Right kidney (tissue), 9 donors: ENCODE data around the gene AASS.
"Not testable (repeated sequence)": the region's sequence is repeated elsewhere in the genome, so short reads cannot be mapped to it uniquely, and the experiment has no call there.

Source experiments
- DNase-seq: peaks from one replicate; pipeline ENCODE4 v3.0.0-alpha.2; 2016
- long read RNA-seq, 8 donors: transcript quantifications; one replicate each; lab custom pipeline, GENCODE V29; 2026

Gene AASS
- long read RNA-seq, donor 1, partial matches to known transcripts, result 19 of 22 reads
- long read RNA-seq, donor 1, other reads (novel, unspliced or antisense), result 0 of 22 reads
- long read RNA-seq, donor 2, partial matches to known transcripts, result 0 of 3 reads
- long read RNA-seq, donor 2, other reads (novel, unspliced or antisense), result 0 of 3 reads
- long read RNA-seq, donor 3, partial matches to known transcripts, result 16 of 20 reads
- long read RNA-seq, donor 3, other reads (novel, unspliced or antisense), result 0 of 20 reads
- long read RNA-seq, donor 4, partial matches to known transcripts, result 22 of 24 reads
- long read RNA-seq, donor 4, other reads (novel, unspliced or antisense), result 0 of 24 reads
- long read RNA-seq, donor 5, partial matches to known transcripts, result 43 of 44 reads
- long read RNA-seq, donor 5, other reads (novel, unspliced or antisense), result 0 of 44 reads
- long read RNA-seq, donor 6, result 0 reads
- long read RNA-seq, donor 7, partial matches to known transcripts, result 6 of 7 reads
- long read RNA-seq, donor 7, other reads (novel, unspliced or antisense), result 0 of 7 reads
- long read RNA-seq, donor 8, partial matches to known transcripts, result 0 of 3 reads
- long read RNA-seq, donor 8, other reads (novel, unspliced or antisense), result 0 of 3 reads

DNA sequence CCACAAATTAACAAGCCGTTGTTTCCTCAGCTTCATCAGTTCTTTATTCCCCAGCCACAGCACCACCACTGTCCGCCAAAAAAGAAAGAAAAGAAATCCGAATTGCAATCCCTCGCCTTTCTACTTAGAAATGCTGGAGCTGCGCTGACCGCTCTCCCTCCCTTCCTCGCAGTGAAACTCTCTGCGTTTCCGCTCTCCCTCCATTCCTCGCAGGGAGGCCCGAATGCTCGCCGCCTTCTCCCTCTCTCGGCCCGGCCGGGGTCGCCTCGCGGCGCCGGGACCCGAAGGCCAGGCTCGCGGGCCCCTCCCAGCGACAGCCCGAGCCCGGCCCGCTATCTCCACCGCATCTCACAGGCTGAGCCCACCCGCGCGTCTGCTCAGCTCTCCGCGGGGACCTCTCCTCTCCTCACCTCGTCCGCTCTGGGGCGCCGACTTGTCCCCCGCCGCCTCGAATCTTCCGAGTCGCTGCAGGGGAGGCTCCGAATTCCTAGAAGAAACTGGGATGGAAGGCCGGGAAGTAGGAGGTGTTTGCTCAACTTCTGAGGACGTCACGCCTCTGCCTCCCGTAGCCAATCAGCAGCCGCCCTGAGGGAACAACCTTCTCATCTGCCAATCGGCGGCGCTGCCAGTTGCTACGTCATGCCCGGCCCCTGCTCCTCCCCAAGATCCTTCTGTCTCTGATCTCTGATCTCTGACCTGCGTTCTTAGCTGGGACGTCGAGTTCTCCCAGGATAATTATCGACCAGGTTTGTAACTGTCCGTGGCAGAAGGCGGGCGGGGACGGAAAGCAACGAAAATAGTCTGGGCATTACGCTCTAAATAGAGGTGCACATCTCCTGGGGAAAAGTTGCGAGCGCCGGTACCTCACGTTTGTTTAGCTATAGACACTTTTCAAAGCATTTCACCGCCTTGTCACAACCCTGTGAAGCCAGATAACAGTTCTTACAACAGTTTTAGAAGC is at the start of gene AASS:
Gene AASS, minus strand, starts transcription at position 499 of the 961 bp plus-strand sequence. CDS start 10,523 bp downstream, outside the sequence.
- peak; percentile 99 for DNase-seq

DNA sequence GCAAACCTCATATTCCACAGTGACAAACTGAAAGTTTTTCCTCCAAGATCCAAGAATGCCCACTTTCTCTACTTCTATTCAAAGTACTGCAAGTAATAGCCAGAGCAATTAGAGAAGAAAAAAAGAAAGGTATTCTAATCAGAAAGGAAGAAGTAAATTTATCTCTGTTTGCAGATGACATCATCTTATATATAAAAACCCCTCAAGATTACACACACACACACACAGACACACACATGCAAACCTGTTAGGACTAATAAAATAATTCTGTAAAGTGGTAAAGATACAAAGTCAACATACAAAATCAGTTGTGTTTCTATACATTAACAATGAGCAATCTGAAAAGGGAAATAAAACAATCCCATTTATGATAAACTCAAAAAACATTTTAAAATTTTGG is 44.7 kb upstream of the AASS start:
- no peak for DNase-seq

DNA sequence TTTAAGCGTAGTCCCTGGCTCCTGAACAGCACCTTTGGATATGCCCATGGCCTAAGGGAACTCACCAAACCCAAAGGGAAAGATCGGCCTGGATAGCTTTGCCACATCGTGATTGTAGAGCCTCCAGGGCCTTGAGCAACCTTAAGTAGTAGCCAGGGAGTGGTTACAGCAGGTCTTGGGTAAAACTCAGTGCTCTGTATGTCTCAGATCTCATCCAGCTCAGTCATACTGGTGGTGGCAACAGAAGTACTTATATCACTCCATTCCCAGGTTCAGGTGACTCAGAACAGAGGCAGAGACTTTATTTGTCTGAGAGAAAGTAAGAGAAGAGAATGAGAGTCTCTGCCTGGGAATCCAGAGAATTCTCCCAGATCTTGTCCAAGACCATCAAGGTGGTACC is 39.1 kb upstream of the AASS start:
- DNase-seq, result no peak

DNA sequence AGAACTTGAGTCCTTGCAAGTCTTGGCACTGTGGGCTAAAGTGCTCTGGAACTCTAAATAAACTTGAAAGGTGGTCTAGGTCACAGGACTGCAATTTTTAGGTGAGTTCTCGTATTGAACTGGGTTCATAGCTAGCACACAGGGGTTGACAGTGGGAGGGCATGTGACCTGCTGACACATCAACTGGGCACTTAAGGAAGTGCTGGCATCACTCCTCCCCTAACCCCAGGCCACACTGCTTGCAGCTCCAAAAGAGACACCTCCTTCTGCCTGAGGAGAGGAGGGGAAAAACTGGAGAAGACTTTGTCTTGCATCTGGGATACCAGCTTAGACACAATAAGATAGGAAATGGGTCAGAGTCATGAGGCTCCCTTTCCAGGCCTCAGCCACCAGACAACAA is 38.0 kb upstream of the AASS start:
- no peak for DNase-seq

DNA sequence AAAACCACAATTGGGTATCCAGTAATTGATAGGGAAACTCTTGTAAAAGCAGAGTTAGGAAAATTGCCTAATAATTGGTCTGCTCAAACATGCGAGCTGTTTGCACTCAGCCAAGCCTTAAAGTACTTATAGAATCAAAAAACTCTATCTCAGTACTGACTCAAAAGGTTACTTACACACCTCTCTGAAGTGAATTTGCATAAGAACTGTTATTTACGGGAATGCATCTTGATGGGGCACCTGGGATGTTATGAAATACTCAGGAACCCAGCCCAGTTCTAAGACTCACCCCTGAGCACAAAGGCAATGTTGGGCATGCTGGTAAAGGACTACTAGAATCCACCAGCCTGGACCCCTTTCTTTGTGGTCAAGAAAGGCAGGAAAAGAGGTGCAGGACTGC is 28.1 kb upstream of the AASS start:
- DNase-seq, result not testable (repeated sequence)

DNA sequence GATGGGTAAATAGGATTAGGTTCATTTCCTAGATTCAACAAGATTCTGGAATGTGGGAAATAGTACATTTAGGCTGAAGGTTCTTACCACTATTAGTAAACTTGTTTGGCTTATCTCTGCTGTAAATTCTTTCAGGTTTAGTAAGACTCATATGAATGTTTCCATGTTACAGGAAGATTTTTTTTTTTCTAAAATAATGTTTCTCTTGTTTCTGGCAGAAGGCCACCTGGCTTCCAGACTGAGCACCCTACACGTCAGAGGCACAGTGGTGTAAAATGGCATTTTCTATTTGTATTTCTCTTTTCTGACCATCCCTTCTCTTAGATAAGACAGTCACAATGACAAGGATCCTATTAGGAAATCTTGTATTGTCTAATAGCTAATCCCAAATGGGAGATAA is 22.7 kb upstream of the AASS start:
- DNase-seq, result no peak

DNA sequence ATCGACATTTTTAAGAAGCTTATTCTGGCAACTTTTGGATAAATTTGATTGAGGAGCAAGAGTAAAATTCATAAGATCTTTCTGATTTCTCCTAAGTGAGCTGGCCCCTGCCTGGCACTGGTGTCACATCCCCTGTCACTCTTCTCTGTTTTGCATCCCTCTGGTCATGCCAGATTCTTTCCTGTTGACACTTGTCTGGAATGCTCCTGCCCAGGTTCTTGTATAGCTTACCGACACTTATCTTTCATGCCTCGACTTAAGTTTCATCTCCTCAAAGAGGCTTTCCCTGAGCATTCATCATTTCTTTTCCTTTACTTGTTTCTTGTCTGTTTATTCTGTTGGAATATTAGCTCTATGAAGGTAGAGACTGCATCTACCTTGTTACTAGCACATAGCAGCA is 22.2 kb upstream of the AASS start:
- DNase-seq, result no peak

DNA sequence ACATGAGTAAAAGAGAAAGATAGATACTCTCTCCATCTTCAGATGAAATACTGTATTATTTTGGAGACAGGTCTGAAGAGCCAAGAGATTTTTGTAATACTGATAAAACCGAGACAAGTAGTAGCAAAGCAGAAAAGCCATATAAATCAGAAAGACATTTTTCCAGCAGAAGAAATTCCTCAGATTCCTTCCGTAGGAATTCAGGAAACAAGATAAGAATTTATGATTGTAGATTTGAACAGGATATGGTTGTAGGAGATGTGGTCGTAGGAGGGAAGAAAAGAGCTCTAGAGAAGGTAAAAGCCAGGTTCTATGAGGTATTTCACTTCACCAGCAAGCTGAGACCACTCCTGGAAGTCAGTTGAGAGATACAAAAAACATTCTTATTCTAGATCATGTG is 17.6 kb upstream of the AASS start:
- no peak for DNase-seq

DNA sequence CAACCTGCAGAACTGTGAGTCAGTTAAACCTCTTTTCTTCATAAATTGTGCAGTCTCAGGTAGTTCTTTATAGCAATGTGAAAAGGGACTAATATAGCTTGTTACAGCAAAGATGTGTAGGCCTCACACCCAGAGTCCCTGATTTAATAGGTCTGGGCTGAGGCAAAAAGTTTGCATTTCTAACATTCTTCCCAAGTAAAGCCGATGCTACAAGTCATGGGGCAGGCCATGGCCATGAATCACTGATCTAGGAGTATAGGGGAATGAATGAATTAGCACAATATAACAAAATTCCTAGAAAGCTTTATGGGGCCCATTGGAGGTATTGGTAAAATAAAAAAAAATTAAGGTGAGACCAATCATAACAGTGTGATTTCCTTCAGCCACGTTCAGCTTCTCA is 11.5 kb upstream of the AASS start:
- no peak for DNase-seq

DNA sequence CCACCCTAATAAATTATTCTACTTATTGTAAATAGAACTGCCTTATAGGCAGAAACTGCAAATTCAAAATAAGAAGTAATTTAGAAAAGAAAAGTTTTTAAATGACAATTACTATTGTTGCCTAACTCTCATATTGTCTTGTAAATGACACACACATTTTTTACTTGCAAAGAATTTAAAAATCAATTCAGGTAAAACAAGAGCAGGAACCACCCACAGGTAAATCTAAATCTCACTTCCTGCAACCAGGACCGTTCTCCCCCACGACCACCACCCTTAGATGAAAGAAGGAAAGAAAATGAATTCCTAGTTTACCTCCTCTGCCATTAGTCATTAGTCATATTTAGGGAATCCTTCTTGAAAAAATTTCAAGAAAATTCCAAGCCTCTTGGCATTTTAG is 4.8 kb upstream of the AASS start:
- DNase-seq, result no peak

DNA sequence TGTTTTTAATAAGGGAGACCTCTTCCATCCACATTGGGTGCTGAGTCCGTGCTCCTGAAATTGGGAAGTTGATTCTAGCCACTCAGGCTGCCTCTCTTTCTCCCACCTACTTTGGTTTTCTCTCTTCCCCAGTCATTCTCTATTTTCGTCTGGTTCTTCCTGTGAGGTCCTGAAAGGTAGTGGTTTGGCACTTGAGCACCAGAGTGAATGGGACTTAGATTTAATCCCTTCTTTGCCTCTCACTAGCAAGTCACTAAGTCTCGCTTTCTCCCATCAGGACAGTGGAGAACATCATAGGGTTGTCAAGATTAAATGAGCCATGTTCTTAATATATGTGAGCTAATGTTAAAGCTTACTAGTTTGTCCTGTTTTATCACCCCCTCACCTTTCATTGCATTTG is 4.0 kb upstream of the AASS start:
- no peak for DNase-seq

DNA sequence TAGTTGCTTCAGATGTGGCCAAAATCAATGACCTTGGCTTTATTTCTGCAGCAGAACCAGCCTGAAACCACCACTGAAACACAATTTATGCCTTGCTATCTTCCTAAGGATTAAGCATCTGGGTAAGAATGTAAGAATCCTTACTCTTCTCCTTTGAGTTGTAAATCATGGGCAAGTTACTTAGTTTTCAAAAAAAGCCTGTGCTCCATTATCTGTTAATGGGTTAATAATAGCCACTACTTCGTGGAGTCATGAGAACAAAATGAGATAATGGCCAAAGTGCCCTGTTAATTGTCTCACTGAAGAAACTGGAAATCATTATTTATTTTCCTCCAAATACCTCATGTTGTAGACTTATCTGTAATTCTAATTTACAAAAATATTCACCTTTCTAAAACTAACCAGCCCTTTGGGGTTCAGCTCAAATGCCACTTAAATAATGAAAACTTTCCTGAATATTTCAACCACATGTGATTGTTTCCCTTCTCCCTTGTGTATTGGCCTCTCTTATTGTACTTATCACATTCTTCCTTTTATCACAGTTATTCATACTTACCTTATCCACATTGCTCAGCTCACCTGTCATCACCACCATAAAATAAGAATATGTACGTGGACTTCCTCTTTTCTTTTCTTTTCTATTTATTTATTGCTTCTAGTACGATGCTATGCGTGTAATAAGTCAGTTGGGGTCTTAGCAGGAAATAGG is 2.0 kb upstream of the AASS start:
- no peak for DNase-seq

DNA sequence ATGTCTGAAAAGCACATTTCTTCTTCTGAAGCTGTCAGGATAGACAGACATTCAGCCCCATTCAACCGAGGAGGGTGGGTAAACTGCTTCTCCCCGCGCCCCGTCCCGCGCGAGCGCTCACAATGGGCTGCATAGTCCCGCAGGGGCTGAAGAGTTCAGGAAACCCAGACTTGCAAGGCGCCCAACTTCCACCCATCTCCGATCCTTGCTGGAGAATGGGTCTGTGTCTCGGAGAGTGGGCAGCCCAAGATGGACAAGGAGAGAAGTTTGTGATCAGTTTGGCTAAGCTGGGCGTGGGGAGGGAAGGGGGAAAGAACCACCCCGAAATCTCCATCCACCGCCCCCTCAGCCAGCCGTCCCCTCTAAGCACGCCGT is 686 bp downstream of the AASS start:
- DNase-seq, result no peak

DNA sequence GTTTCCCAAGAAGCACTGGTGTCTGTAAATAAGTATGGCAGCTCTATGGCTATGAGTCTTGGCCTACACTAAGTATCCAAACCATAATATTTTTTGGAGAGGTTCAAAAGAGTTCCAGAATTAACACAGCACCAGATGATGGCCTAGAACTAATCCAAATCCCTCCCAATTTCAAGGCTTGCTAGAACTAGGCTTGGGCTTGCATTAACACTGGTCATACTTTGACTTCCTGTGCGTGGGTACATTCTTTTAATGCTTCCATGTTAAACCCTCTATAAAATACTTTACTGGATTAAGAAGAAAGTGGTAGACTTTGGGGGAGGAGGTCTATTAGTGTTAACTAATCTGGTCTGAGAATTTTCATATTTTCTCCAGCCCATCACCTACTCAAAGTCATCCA is 3.1 kb downstream of the AASS start:
- no peak for DNase-seq

DNA sequence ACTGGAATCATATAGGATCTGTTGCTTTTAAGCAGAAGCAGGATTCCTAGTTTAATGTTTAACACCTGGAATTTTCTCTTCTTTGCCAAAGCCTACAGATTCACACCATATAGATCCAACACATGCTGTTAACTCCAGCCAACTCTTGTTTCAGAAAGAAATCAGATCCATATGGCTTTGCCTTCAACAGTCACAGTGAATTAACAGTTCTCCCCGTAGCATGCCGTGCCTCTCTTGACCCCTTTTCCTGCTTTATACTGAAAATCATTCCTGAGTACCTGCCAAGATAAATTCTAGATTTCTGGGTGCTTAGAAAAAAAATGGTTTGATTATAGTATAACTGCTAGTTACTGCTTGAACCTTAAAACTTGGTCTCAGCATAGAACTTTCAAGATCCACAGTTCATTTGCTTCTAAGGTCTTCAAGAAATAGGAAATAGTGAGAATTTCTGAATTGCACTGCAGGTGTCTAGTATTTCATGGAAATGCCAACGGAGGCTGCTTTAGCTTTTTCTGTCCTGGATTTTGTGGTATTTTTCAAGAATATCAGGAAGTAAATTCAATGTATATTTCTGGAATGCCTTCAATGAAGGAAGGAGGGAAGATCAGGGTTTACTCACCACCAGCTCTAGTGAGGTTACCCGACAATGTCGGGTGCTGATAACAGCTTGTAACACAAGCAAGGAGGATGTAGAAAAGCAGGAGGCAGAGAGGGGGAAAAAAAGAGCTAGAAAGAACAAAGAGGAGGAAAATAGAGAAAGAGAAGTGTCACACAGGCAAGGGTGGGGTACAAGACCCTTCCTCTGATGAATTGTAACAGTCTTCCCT is 6.6 kb downstream of the AASS start:
- DNase-seq, result no peak

DNA sequence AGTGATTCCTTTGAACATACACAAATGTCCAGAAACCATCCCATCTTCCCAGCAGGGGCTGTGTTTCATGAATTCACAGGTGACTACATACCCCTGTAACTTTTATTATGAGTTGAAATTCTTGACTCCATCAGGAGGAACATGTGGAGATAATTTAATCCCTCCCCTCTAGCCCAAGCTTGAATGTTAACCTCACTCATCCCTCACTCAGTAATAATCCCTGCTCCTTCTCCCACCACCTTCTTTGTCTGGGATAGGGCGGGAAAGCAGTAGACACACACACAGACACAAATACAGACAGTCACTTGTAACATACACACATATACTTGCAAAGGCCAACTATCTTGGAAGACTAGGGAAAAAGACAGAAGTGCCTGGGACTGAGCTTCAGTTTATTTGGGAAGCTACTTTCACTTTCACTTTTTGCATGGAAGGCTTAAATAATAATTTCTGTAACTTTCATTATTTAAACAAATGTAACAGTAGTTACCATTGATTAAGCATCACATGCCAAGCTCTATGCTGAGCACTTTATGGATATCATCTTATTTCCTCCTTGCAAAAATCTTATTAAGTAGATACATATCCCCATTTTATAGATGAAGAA is 7.3 kb downstream of the AASS start:
- DNase-seq, result no peak

DNA sequence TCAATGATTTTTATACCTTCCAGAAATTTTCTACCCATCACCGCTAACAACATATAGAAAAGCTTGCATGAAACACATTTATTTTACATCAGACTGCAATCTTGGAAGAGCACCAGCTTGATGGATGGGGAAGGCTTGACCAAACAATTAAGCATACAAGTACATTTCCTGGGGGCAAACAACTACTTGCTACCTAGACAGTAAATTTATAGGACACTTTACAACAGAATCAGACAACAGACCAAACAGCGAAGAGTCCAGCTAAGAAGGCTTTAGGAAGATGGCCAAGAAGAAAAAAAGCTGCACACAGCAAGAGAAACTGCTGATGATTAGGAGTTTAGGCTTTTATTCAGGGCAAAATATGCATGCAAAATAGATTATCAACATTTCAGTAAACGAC is 8.0 kb downstream of the AASS start:
- no peak for DNase-seq

DNA sequence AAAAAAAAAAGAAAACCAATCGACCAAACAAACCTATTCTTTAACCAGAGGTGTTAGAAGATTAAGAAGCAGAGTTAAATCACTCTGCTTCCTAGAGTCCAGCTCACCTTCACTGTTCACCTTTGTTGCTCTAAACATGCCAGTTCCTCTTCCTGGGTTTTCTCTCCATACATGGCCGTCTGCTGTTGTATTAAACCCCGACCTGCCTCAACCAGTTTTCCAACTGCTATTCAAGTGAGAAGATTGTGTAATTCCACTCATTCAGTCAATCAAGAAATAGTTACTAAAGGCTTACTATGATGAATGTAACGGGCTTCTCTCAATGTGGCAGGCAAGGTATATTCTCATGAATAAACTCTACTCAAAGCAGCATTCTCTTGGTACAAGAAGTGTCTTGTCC is 8.8 kb downstream of the AASS start:
- DNase-seq, result no peak

DNA sequence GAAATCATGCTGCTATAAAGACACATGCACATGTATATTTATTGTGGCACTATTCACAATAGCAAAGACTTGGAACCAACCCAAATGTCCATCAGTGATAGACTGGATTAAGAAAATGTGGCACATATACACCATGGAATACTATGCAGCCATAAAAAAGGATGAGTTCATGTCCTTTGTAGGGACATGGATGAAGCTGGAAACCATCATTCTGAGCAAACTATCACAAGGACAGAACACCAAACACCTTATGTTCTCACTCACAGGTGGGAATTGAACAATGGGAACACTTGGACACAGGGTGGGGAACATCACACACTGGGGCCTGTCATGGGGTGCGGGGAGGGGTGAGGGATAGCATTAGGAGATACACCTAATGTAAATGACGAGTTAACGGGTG is 9.3 kb downstream of the AASS start:
- DNase-seq, result not testable (repeated sequence)

DNA sequence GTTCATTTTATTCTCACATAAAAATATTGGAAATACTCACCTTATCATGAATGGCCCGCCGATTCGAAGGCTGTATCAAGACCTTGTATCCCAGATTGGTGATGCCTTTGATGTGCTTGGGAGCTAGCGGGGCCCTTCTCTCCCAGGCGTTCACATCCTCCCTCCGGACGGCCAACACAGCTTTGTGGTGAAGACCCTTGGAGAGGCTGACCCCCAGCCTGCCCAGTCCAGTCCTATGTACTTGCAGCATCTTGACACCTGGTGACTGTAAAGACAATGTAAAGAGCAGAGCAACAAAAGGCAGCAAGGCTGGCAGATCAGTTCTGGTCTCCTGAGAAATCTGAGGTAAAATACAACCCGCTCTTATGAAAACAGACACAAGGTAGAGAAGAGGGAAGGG is 10.6 kb downstream of the AASS start:
- no peak for DNase-seq

DNA sequence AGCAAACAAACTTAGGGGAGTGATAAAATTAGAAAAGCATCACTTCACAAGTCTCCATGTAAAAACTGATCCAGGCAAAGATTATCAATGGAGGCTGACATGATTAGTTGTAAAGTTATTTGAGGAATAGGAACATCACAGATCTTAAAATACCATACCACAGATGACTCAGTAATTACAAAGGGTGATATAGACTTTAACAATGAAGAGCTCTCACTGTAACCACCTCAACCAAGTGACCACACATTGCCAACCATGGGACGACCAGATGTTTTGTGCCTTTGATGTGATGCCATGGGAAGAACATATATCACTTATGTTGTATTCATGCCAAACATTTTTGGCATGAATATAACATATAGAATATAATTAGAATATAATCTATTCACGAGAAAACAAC is 11.7 kb downstream of the AASS start:
- no peak for DNase-seq
